Suppressor macrophage (primary cell): ENCODE results near the gene PPP1R13L.

Experiments used
- DNase-seq, 4 experiments: peaks; one replicate each; pipeline ENCODE4 v3.0.0-alpha.2; 2020 to 2022

The PPP1R13L gene

DNA sequence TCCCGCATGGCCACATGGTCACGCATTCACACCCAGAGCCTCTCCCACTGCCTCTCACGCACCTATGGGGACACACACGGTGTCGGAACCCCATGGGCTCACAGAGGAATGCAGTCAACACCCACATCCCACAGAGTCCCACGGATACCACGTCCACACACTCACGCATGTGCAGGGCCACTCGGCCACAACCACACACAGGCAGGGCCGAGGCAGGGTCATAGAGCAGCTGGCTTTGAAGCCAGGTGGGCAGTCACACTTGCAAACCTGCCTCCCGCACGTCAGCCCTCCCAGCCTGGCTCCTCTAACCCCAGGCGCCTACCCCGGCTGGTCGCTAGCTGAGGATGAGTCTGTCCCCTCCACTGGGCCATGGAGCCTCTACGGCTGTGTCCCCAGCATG lies 42.6 kb downstream of the PPP1R13L start:
- DNase-seq, result no peak

- DNase-seq, result no peak
Measured at GRCh38 chr19:45361608-45362007, 43.3 kb downstream of the PPP1R13L start.

DNA sequence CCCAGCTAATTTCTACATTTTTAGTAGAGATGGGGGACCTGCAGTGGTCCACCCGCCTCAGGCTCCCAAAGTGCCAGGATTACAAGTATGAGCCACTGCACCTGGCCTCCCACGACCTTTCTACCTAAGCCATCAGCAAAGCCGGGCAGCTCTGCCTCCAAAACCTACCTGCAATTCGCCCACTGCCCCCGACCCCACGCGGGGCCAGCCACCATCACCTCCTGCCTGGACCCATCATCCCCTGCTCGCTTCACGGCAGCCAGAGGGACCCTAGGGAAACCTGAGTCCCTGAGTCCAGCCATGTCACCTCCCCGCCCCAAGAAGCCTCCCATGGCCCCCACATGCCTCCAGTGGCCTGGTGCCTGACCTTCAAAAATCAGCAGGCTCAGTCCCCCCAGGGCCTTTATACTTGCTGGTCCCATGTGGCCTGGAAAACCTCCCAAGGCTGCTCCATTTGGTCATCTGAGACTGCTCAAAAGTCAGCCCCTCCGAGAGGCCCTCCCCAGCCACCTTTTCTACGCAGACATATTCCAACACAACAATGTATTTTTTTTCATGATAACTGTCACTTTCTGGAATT lies 46.6 kb downstream of the PPP1R13L start:
- no peak for DNase-seq

DNA sequence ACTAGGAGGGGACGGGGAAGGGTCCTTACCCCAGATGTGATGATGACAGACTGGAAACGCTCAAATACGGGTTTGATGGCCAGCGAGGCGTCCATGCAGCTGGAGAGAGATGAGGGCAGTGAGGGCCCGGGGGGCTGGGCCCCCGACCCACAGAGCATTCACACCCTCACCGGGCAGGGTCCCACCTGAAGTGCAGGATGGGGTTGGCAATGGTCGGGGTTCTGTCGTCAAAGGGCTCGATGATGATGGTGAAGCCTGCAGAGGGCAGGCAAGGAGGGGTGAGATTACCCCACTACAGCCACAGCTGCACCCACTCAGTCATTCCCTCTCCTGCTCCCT lies 47.5 kb downstream of the PPP1R13L start:
- no peak for DNase-seq

- DNase-seq, result no peak
Measured at GRCh38 chr19:45356760-45357444, 48.0 kb downstream of the PPP1R13L start.

DNA sequence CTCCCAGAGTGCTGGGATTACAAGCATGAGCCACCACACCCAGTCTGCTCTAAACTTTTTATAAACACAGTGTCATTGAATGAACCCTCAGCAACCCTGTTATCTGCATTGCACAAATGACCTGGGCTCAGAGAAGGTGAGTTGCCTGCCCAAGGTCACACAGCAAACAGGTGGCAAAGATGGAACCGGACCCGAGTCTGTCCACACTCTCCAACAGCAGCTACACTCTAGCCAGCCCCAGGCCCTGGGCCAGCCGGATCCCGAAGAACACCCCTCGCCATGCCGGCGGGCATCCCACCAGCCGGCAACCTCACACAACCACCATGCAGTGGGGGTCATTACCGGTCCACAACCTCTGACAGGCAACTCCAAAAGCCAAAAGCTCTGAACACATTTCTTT lies 49.0 kb downstream of the PPP1R13L start:
- no peak for DNase-seq

DNA sequence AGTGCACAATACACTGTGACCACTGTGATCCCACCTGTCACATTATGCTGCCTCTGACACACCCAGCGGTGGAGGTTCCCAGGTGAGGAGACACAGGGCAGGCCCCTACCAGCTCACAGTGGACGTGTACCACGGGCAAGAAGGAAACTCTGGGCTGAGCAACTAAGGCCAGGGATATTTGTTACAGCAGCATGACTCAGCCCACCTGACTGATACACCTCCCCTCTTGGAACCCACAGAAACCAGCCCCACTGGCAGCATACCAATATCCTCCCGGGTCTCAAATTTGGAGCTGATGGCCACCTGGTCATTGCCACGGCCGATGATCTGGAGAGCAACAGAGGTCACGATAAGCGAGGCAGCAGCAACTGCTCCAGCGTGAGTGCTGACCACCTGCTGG lies 49.5 kb downstream of the PPP1R13L start:
- no peak for DNase-seq

- no peak for DNase-seq
Measured at GRCh38 chr19:45354241-45354842, 50.5 kb downstream of the PPP1R13L start.

GRCh38 chr19:45352914-45353796 lies 51.7 kb downstream of the PPP1R13L start:
- no peak for DNase-seq

DNA sequence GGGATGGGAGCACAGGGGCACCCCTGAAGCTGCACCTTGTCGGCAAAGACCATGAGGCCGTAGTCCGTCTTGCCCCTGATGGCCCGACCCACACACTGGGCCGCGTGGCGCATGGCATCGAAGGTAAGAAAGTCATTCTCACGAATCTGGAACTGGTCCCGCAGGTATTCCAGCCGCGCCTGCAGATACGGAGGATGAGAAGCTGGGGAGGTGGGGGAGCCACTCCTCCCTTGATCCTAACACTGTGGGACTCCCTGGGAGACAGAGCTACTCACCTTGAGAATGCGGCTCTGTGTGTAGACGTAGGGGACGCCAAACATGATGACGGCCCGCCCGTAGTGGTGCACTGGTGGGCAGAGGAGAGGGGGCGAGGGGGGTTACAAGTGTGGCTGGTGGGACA lies 52.4 kb downstream of the PPP1R13L start:
- DNase-seq, result no peak

GRCh38 chr19:45352062-45352461 lies 52.8 kb downstream of the PPP1R13L start:
- DNase-seq, result no peak

DNA sequence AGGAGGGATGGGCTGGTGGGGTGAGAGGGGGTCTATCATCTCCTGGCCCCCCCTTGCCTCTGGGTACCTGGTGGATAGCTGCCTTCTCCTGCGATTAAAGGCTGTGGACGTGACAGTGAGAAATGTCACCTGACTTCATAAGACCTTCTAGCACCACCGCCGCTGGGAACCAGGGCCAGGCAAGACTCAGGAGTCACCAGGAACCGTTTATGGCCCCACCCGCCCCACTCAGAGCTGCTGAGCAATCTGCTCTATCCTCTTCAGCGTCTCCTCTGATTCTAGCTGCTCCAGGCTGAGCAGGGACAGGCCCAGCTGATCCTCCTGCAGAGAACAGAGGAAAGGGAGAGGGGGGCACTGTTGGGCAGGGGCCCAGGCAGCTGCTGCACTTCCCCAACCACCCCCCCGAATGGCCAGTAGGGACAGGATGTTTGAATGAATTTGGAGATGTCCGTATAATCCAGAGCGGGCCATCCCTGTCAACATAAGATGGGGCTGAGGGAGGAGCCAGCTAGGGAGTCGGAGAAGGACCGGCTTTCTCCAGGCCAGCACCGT lies 53.4 kb downstream of the PPP1R13L start:
- DNase-seq, result no peak

GRCh38 chr19:45350477-45351058 lies 54.3 kb downstream of the PPP1R13L start:
- DNase-seq, result no peak

DNA sequence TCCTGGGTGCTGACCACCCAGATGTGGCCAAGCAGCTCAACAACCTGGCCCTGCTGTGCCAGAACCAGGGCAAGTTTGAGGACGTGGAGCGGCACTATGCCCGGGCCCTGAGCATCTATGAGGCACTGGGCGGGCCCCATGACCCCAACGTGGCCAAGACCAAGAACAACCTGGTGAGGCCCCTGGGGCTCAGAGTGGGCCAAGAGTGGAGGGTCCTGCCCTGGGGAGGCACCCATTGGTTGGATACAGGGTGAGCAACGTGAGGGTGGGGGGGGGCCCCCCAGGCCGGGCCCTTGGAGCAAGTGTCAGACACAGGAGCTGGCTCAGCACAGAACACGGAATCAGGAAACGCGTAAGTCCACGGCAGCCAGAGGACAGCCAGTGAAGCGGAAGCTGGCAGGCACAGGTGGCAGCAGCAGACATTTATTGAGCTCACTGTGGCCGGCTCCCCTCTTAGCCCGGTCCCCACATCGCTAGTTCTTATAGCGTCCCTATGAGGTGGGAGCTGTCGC lies 55.4 kb downstream of the PPP1R13L start:
- DNase-seq, result no peak

DNA sequence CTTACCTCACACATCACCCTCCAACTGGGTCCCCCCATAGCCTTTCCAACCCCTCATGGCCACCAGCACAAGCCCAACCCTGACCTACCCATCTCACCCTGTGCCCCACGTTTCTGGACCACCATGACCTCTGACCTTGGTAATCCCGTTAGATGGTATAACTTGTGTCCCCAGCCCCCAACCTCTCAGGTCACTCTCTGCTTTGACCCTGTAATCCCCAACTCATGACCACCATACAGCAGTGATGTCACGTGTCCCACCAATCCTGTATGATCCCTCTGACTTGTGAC lies 55.8 kb downstream of the PPP1R13L start:
- DNase-seq, result no peak

- DNase-seq, result no peak
Measured at GRCh38 chr19:45348367-45349125, 56.3 kb downstream of the PPP1R13L start.

GRCh38 chr19:45347570-45348366 lies 57.1 kb downstream of the PPP1R13L start:
- no peak for DNase-seq

DNA sequence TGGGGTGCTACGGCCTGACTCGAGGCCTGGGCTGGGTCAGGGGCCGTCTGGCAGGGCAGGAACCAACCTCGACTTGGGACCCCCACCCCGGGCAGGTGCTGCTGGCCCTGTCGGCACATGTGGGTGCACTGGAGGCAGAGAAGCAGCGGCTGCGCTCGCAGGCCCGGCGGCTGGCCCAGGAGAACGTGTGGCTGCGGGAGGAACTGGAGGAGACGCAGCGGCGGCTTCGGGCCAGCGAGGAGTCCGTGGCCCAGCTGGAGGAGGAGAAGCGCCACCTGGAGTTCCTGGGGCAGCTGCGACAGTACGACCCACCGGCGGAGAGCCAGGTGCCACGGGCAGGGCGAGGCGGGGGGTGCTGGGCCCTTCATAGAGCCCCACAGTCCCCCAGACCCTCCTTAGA lies 58.4 kb downstream of the PPP1R13L start:
- no peak for DNase-seq

DNA sequence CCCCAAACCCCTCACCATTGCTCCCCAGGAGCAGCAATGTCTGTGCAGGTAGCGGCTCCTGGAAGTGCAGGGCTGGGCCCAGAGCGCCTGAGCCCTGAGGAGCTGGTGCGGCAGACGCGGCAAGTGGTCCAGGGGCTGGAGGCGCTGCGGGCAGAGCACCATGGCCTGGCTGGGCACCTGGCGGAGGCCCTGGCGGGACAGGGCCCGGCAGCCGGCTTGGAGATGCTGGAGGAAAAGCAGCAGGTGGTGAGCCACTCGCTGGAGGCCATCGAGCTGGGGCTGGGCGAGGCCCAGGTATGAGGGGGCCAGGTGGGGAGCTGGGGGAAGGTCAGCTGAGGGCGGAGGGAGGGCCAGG lies 59.4 kb downstream of the PPP1R13L start:
- DNase-seq, result no peak

- DNase-seq, result no peak
Measured at GRCh38 chr19:45344621-45345505, 60.0 kb downstream of the PPP1R13L start.
